K562 (cell line): ENCODE data around the gene FAM111B. TPM values are rescaled to one million over a fixed set of nuclear protein-coding genes. Genes with fewer than 3 reads are reported as not detected.

ENCODE experiments used
- ATAC-seq: fragments of 200-7000 bp; cut with Tn5 transposase; 3 replicates; pipeline ENCODE4 v1.9.1; 2020; ENCODE audit warnings: moderate library complexity
- BruUV-seq: library from RNA; stranded (reverse); fragments of 400-500 nt; replicated peaks from 2 replicates; lab custom pipeline; 2021; lab: Mats Ljungman, UMichigan
- CTCF ChIA-PET: fragments of 300-600 bp; formaldehyde crosslinking; extraction: SDS; loops from one replicate; lab custom pipeline; 2021; ENCODE audit warnings: low intra/inter-chr PET ratio; lab: Yijun Ruan, JAX
- POLR2A ChIA-PET: fragments of 300-600, 350-650 bp; sonication (Branson Sonifier 250); formaldehyde crosslinking; extraction: SDS; loops from one replicate; lab custom pipeline; 2021; ENCODE audit warnings: antibody characterized with exemption, inconsistent platforms; lab: Yijun Ruan, JAX
- DNase-seq, 4 experiments: peaks; one replicate each; pipeline versions ENCODE4 v3.0.0 to v3.0.0-alpha.2; 2011 to 2018; ENCODE audit warnings: low spot score in 3 of 4, mixed read lengths in 3 of 4; ENCODE audit errors: extremely low read depth in 1 of 4
- FAIRE-seq: peaks from 2 replicates; lab custom pipeline; 2011; peaks lifted over from hg19 to GRCh38; lab: Jason Lieb, UNC
- H2AFZ ChIP-seq: 2 replicates; pipeline ENCODE4 v1.6.0; 2011; ENCODE audit warnings: low read depth, low read length, control low read depth, inconsistent platforms
- H3K27ac ChIP-seq: fragments of 200-600 bp; 3 replicates; pipeline ENCODE4 v1.8.0; 2011; ENCODE audit warnings: low read depth, mild to moderate bottlenecking, control low read depth, inconsistent platforms, low read length, moderate library complexity, mixed read lengths; ENCODE audit errors: extremely low read depth
- H3K27me3 ChIP-seq, 2 experiments: fragments of 300-600 bp in 1 of 2; 2 replicates in 1 of 2; 3 replicates in 1 of 2; pipeline versions ENCODE4 v1.6.0 to v1.8.0; 2011; ENCODE audit warnings: inconsistent platforms in 2 of 2, low read length in 2 of 2, mild to moderate bottlenecking in 1 of 2, mixed read lengths in 1 of 2, moderate library complexity in 1 of 2; ENCODE audit not compliant: control insufficient read depth in 2 of 2, insufficient read depth in 2 of 2
- H3K36me3 ChIP-seq: fragments of 300-600 bp; 3 replicates; pipeline ENCODE4 v1.8.0; 2011; ENCODE audit warnings: mild to moderate bottlenecking, low read length, inconsistent platforms; ENCODE audit not compliant: control insufficient read depth, insufficient read depth
- H3K4me1 ChIP-seq, 2 experiments: fragments of 200-600 bp in 1 of 2; replicated peaks in 1 of 2; 2 replicates in 1 of 2; 3 replicates in 1 of 2; pipeline versions ENCODE4 v1.5.1 to v1.8.0; 2011; ENCODE audit warnings: inconsistent platforms in 2 of 2, low read length in 2 of 2, mild to moderate bottlenecking in 1 of 2, mixed read lengths in 1 of 2, moderate library complexity in 1 of 2; ENCODE audit not compliant: control insufficient read depth in 2 of 2, insufficient read depth in 2 of 2
- H3K4me2 ChIP-seq: 2 replicates; pipeline ENCODE4 v1.6.1; 2011; ENCODE audit warnings: low read length, control low read depth, inconsistent platforms, mixed read lengths; ENCODE audit not compliant: insufficient read depth
- H3K4me3 ChIP-seq: fragments of 200-600 bp; sonication (generic), shearing (Covaris generic); 2 replicates; pipeline ENCODE4 v1.5.1; 2016; ENCODE audit warnings: control low read depth, inconsistent platforms
- H3K79me2 ChIP-seq: fragments of 200-600 bp; 3 replicates; pipeline ENCODE4 v1.8.0; 2011; ENCODE audit warnings: low read length, inconsistent platforms; ENCODE audit not compliant: control insufficient read depth, insufficient read depth
- H3K9ac ChIP-seq, 2 experiments: 2 replicates each; pipeline versions ENCODE4 v1.6.0 to v1.6.1; 2011; ENCODE audit warnings: low read depth in 2 of 2, low read length in 2 of 2, control low read depth in 1 of 2, inconsistent platforms in 1 of 2, mild to moderate bottlenecking in 1 of 2, mixed read lengths in 1 of 2; ENCODE audit not compliant: insufficient read depth in 1 of 2
- H3K9me1 ChIP-seq: one replicate; pipeline ENCODE4 v1.6.0; 2011; ENCODE audit warnings: inconsistent platforms, mild to moderate bottlenecking, low read length, moderate library complexity; ENCODE audit not compliant: control insufficient read depth, insufficient read depth
- H3K9me3 ChIP-seq: replicated peaks from 2 replicates; pipeline ENCODE4 v1.5.1; 2011; ENCODE audit warnings: low read depth, low read length, inconsistent platforms; ENCODE audit not compliant: control insufficient read depth, insufficient read depth
- H4K20me1 ChIP-seq: replicated peaks from 2 replicates; pipeline ENCODE4 v1.6.1; 2011; ENCODE audit warnings: low read length, inconsistent platforms, mixed read lengths; ENCODE audit not compliant: control insufficient read depth, insufficient read depth
- ATF2 ChIP-seq: sonication (generic); formaldehyde crosslinking; IDR thresholded peaks from 2 replicates; pipeline ENCODE4 v1.8.1; 2022; ENCODE audit warnings: missing genetic modification reagents
- E2F4 ChIP-seq: sonication (generic); formaldehyde crosslinking; IDR thresholded peaks from 2 replicates; pipeline ENCODE4 v1.8.0; 2022; ENCODE audit warnings: mild to moderate bottlenecking, low read depth, missing genetic modification reagents
- PHF21A ChIP-seq: fragments of 450-650 bp; IDR thresholded peaks from 2 replicates; pipeline ENCODE4 v1.6.1; 2017; ENCODE audit warnings: low read depth, borderline replicate concordance
- SP2 ChIP-seq: IDR thresholded peaks from 2 replicates; pipeline ENCODE4 v1.6.1; 2011; ENCODE audit warnings: mild to moderate bottlenecking, low read depth, low read length, moderate library complexity; ENCODE audit not compliant: poor library complexity, severe bottlenecking; ENCODE audit errors: extremely low read depth
- ZNF217 ChIP-seq: sonication (generic); formaldehyde crosslinking; IDR thresholded peaks from 2 replicates; pipeline ENCODE4 v1.8.0; 2022; ENCODE audit warnings: mild to moderate bottlenecking, missing genetic modification reagents
- ZNF586 ChIP-seq: fragments of 450-650 bp; formaldehyde crosslinking; conservative IDR thresholded peaks from 2 replicates; pipeline ENCODE4 v1.4.0; 2020; ENCODE audit warnings: mild to moderate bottlenecking, moderate library complexity
- ZNF785 ChIP-seq: fragments of 250-450 bp; sonication (Bioruptor Pico); IDR thresholded peaks from 2 replicates; pipeline ENCODE4 v1.4.0; 2020; ENCODE audit warnings: mild to moderate bottlenecking
- WGBS: fragments of 100-300 bp; shearing (Covaris generic); methylation state at CpG from one replicate; pipeline ENCODE4 v1.1.6; 2016; ENCODE audit warnings: low coverage, mixed read lengths; ENCODE audit not compliant: insufficient coverage; ENCODE audit errors: missing lambda C conversion rate; 5-methylcytosine and 5-hydroxymethylcytosine counted together
- in situ Hi-C: fragments of 300-500 bp; cut with MboI; formaldehyde crosslinking; loops from 4 replicates; pipeline ENCODE4 v1.15.0; 2018; ENCODE audit warnings: inconsistent platforms, mixed read lengths
- intact Hi-C: fragments of 100-400 bp; cut with micrococcal nuclease; formaldehyde crosslinking; loops from 2 replicates; pipeline ENCODE4 v1.14.2; 2022
- polyA plus RNA-seq, 8 experiments: library from polyadenylated mRNA; depleted of rRNA in 4 of 8; stranded (reverse) in 5 of 8; unstranded in 3 of 8; fragments of >200 nt; fragmentation: Nextera tagmentation in 2 of 8; fragmentation: Illumina TruSeq in 1 of 8; extraction: Ambion mirVana in 2 of 8; extraction: Trizol in 1 of 8; gene quantifications; 2 replicates each; pipeline versions ENCODE4 v1.2.1 to v1.2.3, GENCODE V29; 2011 to 2014; ENCODE audit warnings: inconsistent platforms in 1 of 8, missing spikeins in 1 of 8
- total RNA-seq, 7 experiments: library from RNA; depleted of rRNA in 6 of 7; stranded (reverse); fragments of >200 nt in 6 of 7; fragmentation: Illumina TruSeq in 2 of 7; extraction: Trizol in 2 of 7; gene quantifications; 2 replicates each; pipeline versions ENCODE4 v1.2.1 to v1.2.3, GENCODE V29; 2011 to 2021; ENCODE audit warnings: low replicate concordance in 1 of 7

Gene FAM111B
- total and polyA plus RNA-seq, 9 of the 15 experiments (the other 6 are each of a cell fraction or from before 2014, with no cell fraction given): 0.01 to 0.33 (median 0.06) TPM; not detected in 5

- no peak for ATAC-seq
- no peak overlapping the region for H2AFZ ChIP-seq
- no peaks in the 10 kb centered on the region for H3K9me3 ChIP-seq
- no peak for DNase-seq
- TF ChIP-seq ZNF785 (CRISPR knock-in tag) (no peak), ZNF586 (CRISPR knock-in tag) (no peak), ZNF217 (CRISPR knock-in tag) (no peak), SP2 (no peak), E2F4 (CRISPR knock-in tag) (no peak), ATF2 (CRISPR knock-in tag) (no peak), PHF21A (no peak)
- BruUV-seq: no TSS peak
- CTCF ChIA-PET: no interaction called here
- H3K4me2 ChIP-seq: no peak overlapping the region
- no peaks in the 10 kb centered on the region for H4K20me1 ChIP-seq
- POLR2A ChIA-PET: no interaction called here
- H3K27ac ChIP-seq: no peak overlapping the region
- 0% methylated on average over 1 of the region's 2 CpGs for WGBS
- H3K4me1 ChIP-seq: no peaks in the 10 kb centered on the region
- intact Hi-C loops: no loop called here
- no peaks in the 10 kb centered on the region for H3K36me3 ChIP-seq
- no peak for FAIRE-seq
- no peaks in the 10 kb centered on the region for H3K27me3 ChIP-seq
- no peaks in the 10 kb centered on the region for H3K9me1 ChIP-seq
- H3K79me2 ChIP-seq: no peaks in the 10 kb centered on the region
- no peak overlapping the region for H3K4me3 ChIP-seq
- no peak overlapping the region for H3K9ac ChIP-seq
- in situ Hi-C loops: no loop called here
Observed at GRCh38 chr11:59117774-59118173, 10.7 kb downstream of the FAM111B start.
